Activated effector memory CD4-positive, alpha-beta T cell treated with Interleukin-2 at 50 U/mL for 16 hours (primary cell): ENCODE measurements around the gene PICK1.

ENCODE experiments used
- DNase-seq: peaks from one replicate; pipeline ENCODE4 v3.0.0-alpha.2; 2020

The PICK1 gene

DNA sequence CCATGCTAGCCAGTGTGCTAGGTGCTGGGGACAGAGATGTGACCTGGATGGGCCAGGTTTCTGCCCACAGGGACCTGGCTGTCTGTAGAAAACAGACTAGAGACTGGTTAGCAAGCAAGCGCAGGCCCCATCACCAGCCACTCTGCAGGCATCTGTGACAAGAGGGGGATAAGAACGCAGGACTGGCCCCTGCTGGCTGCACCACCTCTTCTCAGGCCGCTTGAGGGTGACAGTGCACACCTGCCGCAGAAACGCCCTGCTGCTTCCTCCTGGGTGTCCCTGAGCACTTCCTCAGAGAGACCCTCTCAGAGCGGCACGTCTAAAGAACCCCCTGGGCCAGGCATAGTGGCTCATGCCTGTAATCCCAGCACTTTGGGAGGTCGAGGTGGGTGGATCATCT lies 5.9 kb upstream of the PICK1 start:
- DNase-seq: no peak

DNA sequence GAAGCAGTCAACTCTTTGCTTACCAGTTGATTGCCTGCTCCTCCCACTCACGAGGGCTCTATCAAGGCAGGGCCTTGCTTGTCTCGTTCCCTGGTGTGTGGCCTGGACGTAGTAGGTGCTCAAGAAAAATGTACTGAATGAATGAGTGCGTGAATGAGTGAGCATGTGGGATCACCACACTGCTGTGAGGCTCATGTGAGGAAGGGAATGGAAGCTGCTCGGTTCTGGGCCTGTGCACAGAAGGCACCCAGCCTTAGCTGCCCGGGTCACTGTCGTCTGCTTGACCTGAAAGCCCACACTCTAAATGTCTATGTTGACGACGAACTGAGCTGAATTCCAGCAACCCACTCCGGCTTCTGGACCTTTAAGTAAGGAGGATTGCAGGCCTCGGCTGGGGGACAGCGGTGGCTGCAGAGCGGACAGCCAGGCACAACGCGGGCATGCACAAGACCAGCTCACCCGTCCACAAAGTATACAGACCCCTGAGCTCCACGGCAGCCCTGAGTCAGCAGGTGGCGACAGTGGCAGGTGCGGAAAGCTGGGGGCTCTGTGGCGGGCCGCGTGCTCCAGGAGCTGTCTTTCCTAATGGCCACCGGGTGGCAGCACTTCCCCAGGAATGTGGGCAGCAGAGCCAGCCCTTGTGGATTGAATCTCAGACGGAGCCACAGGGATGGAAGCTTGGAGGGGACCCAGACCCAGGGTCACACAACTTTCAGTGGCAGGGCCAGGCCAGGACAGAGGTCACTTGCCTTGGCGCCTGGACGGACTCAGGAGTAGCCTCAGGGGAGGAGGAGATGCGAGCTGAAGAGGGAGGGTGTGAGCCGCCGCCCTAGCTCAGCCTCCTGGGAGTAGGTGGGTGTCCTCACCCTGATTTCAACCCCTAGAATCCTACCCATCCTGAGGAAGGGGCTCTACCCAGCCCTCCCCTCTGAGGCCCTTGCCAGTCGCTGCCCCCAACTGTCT lies 5.0 kb upstream of the PICK1 start:
- DNase-seq: peak; percentile 57

DNA sequence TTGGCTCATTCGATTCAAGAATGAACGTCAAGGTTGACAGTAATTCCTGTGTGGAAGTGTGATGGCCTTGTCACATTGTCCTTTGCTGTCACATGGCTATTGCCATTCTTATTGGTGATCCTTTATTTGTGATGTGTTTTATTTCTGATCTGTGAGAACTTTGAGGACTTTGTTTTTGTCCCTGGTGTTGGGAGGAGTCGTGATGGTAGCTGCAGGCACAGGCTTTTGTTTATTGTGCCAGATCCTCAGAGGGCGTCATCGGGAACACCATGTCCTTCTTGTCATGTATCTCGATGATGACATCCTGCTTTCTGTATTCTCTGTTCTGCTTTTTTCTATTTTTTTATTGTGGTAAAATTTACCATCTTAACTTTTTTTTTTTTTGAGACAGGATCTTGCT lies 5.6 kb downstream of the PICK1 start:
- DNase-seq: no peak

GRCh38 chr22:38065539-38065938 lies 8.3 kb downstream of the PICK1 start:
- DNase-seq: no peak

DNA sequence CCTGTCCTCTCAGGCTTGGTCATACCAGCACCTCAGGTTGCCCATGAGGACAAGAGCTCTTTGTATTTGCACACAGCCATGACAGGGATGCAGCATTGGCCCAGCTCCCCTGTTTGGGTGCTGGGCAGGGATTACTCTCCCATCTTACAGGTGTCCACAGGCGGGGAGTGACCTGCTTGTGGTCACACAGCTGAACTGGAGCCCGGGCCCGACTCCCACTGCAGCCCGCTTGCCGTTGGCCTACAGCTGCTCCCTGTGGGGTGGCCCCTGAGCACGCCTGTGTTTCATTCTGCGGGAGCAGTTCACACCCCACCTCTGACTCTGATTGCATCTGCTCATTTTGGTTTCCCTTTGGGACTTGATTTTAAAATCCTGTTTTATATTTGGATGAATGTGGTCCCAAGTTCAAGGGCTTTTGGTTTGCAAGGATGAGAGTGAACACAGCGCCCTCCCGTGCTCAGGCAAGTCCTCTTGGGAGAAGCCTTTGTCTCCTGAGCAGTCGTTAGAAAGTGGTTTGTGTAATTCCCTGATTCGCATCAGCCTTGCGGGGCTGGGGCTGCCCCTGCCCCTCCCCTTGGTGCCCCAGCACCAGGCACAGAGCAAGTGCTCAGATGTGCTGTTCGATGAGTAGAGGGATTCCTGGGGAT lies 9.3 kb downstream of the PICK1 start:
- DNase-seq: no peak

GRCh38 chr22:38067028-38067415 lies 9.8 kb downstream of the PICK1 start:
- DNase-seq: no peak

- DNase-seq: no peak
Measured at GRCh38 chr22:38067761-38068360, 10.7 kb downstream of the PICK1 start.

GRCh38 chr22:38068641-38069371 lies 11.6 kb downstream of the PICK1 start:
- no peak for DNase-seq

DNA sequence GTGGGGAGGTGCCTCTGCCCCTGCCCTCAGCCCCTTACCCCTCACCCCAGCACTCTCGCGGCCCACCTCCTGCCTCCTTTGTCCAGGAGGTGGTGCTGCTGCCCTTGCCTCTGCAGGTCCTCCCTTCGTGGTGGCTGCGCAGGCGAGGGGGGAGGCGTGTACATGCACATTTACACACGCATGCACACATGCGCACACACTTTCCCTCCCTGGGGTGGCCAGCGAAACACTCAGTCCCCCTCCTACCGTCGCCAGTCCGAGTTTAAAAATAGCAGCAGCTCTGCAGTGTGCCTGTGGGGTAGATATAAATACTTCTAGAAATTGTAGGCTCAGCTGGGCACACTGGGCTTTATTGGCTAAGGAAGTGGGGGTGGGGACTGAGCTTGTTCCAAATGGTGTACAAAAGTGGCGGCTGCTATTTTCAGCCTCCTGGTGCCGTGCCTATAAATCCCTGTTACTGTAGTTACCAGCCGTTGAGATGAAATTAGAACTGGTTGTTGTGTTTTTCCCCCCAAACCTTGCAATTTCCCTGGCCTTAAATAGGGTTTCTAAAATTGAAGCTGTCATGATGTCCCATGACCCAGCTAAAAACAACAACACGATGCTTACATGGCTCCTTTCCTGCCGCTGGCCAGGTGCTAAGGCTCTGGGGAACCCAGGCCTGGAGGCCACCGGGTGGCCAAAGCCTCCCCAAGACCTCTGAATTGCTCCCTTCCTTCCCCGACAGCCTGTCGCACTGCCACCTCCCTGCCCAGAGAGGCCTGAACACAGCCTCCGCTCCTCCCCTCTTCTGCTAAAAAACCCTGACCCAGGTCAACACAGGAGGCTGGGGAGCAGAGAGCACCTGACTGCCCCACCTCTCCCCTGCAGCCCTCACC lies 12.4 kb downstream of the PICK1 start:
- no peak for DNase-seq

DNA sequence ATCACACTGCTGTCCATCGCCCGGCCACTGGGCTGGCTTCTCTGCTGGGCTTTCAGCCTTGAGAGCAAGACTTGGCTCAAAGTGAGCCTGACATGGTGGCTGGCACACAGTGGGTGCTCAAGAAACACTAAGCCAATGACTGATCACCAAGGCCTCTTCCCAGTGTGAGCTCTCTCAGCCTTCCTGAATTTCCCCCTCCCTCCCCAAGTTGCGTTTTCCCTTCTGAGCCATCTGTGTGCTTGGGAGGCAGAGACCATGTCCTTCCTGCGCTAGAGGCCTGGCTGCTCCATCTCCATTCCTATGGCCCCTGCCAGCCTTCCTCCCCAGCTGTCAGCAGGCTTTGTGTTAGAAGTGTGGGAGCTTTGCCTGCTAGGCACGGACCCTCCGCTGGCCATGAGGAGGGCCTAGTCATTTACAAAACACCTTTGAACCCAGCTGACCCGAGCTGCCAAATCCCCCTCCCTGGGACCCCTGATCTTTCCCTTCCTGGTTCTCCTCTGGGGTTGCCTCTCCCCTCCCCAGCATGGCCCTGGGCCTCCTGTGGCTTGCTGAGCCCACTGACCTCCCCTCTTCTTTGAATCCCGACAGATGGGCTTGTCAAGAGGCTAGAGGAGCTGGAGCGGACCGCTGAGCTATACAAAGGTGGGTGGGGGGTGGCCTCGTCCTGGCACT lies 13.2 kb downstream of the PICK1 start:
- DNase-seq: no peak

- DNase-seq: no peak
Measured at GRCh38 chr22:38071421-38072321, 14.5 kb downstream of the PICK1 start.

DNA sequence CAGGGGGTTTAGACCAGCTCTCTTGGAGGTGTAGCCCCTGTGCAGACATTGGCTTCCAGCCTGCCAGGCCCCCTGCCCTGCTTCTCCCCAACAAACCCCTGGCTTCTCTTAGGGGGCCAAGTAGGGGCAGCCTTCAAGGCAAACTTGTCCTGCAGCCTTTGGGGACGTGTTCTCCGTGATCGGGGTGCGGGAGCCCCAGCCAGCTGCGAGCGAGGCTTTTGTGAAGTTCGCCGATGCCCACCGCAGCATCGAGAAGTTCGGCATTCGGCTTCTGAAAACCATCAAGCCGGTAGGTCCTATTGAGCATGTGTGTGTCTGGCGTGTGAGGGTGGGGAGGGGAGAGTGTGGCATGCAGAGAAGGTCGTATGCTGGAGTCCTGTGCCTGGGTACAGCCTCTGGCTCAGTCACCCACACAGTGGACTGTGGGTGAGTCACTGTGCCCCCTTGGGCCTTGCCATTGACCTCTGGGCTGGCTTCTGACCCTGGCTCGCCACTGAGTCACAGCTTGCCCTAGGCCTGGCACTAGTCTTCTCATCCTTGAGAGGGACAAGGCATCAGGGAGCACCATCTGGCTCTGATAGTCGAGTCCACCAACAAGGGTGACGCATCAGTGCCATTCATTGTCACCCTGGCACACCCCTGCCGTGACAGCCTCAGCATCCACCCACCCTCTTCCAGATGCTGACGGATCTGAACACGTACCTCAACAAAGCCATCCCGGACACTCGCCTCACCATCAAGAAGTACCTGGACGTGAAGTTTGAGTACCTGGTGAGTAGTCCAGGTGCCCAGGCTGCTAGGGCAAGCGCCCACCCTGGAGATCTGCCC lies 15.3 kb downstream of the PICK1 start:
- DNase-seq: no peak

DNA sequence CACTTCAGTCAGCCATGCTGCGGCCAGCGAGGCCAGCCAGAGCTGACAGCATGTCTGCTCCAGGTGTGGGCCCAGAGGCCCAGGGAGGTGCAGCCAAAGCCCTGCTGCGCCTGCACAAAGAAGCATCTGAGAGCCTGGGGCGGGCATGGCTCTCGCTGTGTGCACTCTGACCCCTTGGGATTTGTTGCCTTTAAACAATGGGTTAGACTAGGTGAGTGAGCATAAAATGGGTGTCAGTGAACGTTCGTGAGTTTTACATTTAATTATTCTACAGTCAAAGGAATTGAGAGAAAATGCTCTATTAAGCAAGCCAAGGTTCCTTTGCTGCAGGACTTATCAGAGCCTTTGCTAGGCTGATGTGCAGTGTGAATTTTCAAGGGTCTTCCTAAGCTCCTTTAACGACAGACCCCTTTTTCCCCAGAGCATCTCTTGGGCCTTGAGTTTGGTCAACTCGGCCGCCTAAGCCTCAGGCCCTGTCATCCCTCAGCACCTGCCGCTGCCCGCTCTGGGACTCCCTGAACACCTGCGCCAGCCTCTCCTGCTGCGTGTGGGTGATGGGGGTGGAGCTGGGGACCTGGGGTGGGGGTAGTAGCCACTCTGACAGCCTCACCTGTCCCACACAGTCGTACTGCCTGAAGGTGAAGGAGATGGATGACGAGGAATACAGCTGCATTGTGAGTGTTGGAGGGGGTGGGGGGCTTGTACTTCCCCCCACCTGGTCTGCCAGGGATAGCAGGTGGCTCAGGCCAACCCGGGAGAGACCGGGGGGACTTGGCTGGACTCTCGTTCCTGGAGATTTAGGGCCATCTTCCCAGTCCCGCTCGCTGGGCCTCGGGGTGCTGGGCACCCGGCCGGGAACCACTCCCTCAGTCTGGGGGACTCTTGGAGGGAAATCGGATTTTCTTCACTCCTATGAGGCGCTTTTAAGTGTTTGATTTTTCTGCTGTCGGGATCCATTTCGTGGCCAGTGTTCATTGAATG lies 16.2 kb downstream of the PICK1 start:
- no peak for DNase-seq

- no peak for DNase-seq
Measured at GRCh38 chr22:38074181-38075104, 17.2 kb downstream of the PICK1 start.

GRCh38 chr22:38075105-38075825 lies 18.1 kb downstream of the PICK1 start:
- no peak for DNase-seq

DNA sequence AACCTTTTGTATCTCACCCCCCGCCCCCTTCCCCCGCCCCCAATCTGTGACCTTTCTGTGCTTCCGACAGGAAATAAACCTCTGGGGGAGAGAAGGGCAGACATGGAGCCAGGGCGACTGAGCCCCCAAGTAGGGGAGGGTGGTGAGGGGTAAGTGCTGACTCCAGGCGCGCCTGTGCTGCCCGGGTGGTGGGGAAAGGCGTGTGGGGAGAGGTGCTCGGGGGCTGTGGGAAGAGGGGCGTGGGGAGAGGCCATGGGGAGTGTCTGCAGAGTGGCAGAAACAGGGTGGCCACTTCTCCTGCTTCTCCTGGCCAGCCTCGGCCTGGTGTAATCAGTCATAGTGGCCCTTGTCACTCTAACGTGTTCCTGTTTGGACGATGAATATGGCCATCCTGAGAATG lies 18.8 kb downstream of the PICK1 start:
- no peak for DNase-seq
